H1 (cell line): ENCODE measurements around the gene ZDHHC9. TPM values are rescaled to one million over a fixed set of nuclear protein-coding genes. Genes with fewer than 3 reads are reported as not detected.
"Not testable (repeated sequence)": the region's sequence is repeated elsewhere in the genome, so short reads cannot be mapped to it uniquely, and the experiment has no call there.

Experiments used
- CTCF ChIA-PET: fragments of 300-600 bp; sonication (Branson Sonifier 250); formaldehyde crosslinking; loops from one replicate; lab custom pipeline; 2021; ENCODE audit not compliant: partially characterized antibody; lab: Charles Lee
- POLR2A ChIA-PET: fragments of 300-600 bp; sonication (Branson Sonifier 250); formaldehyde crosslinking; loops from one replicate; lab custom pipeline; 2021; ENCODE audit warnings: inconsistent platforms; ENCODE audit not compliant: partially characterized antibody; lab: Charles Lee
- DNase-seq, 2 experiments: peaks; one replicate each; pipeline versions ENCODE4 v3.0.0 to v3.0.0-alpha.2; 2010 to 2022; ENCODE audit warnings: low spot score in 2 of 2, low read depth in 1 of 2, mixed read lengths in 1 of 2
- FAIRE-seq: peaks from 2 replicates; lab custom pipeline; 2011; peaks lifted over from hg19 to GRCh38; lab: Jason Lieb, UNC
- H2AFZ ChIP-seq: 2 replicates; pipeline ENCODE4 v1.8.1; 2012; ENCODE audit warnings: low read length, inconsistent platforms
- H2AK5ac ChIP-seq: 2 replicates; pipeline ENCODE4 v1.6.1; 2013; ENCODE audit warnings: low read depth, low read length
- H2BK120ac ChIP-seq: replicated peaks from 2 replicates; pipeline ENCODE3; 2013; ENCODE audit warnings: low read depth, low read length, inconsistent platforms
- H2BK12ac ChIP-seq: 2 replicates; pipeline ENCODE4 v1.6.1; 2013; ENCODE audit warnings: low read depth, low read length
- H2BK15ac ChIP-seq: 2 replicates; pipeline ENCODE4 v1.6.1; 2013; ENCODE audit warnings: low read length
- H2BK20ac ChIP-seq: 2 replicates; pipeline ENCODE4 v1.6.1; 2013; ENCODE audit warnings: low read length
- H2BK5ac ChIP-seq: 2 replicates; pipeline ENCODE4 v1.6.1; 2013; ENCODE audit warnings: low read depth, low read length
- H3K14ac ChIP-seq: 2 replicates; pipeline ENCODE4 v1.6.1; 2013; ENCODE audit warnings: inconsistent platforms; ENCODE audit not compliant: insufficient read length
- H3K18ac ChIP-seq: 2 replicates; pipeline ENCODE4 v1.6.1; 2013; ENCODE audit warnings: low read length; ENCODE audit errors: extremely low read depth
- H3K23ac ChIP-seq: 2 replicates; pipeline ENCODE4 v1.6.1; 2013; ENCODE audit warnings: inconsistent platforms; ENCODE audit not compliant: insufficient read length
- H3K23me2 ChIP-seq: 2 replicates; pipeline ENCODE4 v1.6.1; 2013; ENCODE audit warnings: low read depth, low read length
- H3K27ac ChIP-seq: 2 replicates; pipeline ENCODE4 v1.6.1; 2011; ENCODE audit warnings: low read depth, low read length, inconsistent platforms
- H3K27me3 ChIP-seq, 4 experiments: replicated peaks in 1 of 4; 1 replicate in 1 of 4; 2 replicates in 3 of 4; pipeline versions ENCODE4 v1.6.1 to v1.8.1; 2011 to 2013; ENCODE audit warnings: low read length in 3 of 4, mild to moderate bottlenecking in 3 of 4, inconsistent platforms in 2 of 4, mixed read lengths in 2 of 4, moderate library complexity in 1 of 4; ENCODE audit not compliant: control insufficient read depth in 3 of 4, insufficient read depth in 3 of 4; ENCODE audit errors: extremely low read depth in 1 of 4
- H3K36me3 ChIP-seq, 4 experiments: 2 replicates each; pipeline versions ENCODE4 v1.6.1 to v1.8.1; 2011 to 2013; ENCODE audit warnings: mild to moderate bottlenecking in 4 of 4, low read length in 3 of 4, moderate library complexity in 2 of 4, control low read depth in 1 of 4, inconsistent platforms in 1 of 4; ENCODE audit not compliant: insufficient read depth in 4 of 4, control insufficient read depth in 2 of 4
- H3K4ac ChIP-seq: replicated peaks from 2 replicates; pipeline ENCODE3; 2013; ENCODE audit warnings: low read length, low read depth, mixed read lengths, inconsistent platforms; ENCODE audit not compliant: insufficient read length
- H3K4me1 ChIP-seq, 4 experiments: replicated peaks in 1 of 4; 1 replicate in 1 of 4; 2 replicates in 3 of 4; pipeline versions ENCODE4 v1.6.1 to v1.8.1; 2011 to 2013; ENCODE audit warnings: low read length in 3 of 4, inconsistent platforms in 2 of 4, mixed read lengths in 1 of 4; ENCODE audit not compliant: insufficient read depth in 4 of 4, control insufficient read depth in 3 of 4
- H3K4me2 ChIP-seq, 2 experiments: 2 replicates each; pipeline versions ENCODE4 v1.6.1 to v1.8.1; 2011 to 2013; ENCODE audit warnings: low read depth in 2 of 2, low read length in 2 of 2, control low read depth in 1 of 2, inconsistent platforms in 1 of 2, mild to moderate bottlenecking in 1 of 2; ENCODE audit not compliant: insufficient read depth in 1 of 2
- H3K4me3 ChIP-seq, 4 experiments: fragments of 200-600, 300-600 bp in 1 of 4; sonication (generic), shearing (Covaris generic), sonication (Bioruptor Twin) in 1 of 4; 2 replicates each; pipeline versions ENCODE4 v1.5.1 to v1.8.1; 2011 to 2016; ENCODE audit warnings: low read length in 4 of 4, low read depth in 3 of 4, control low read depth in 2 of 4, inconsistent platforms in 2 of 4, mild to moderate bottlenecking in 2 of 4, mixed read lengths in 1 of 4, moderate library complexity in 1 of 4; ENCODE audit not compliant: insufficient read depth in 2 of 4; ENCODE audit errors: extremely low read depth in 1 of 4
- H3K56ac ChIP-seq: replicated peaks from 2 replicates; pipeline ENCODE3; 2013; ENCODE audit warnings: low read depth, mild to moderate bottlenecking, mixed read lengths, low read length, inconsistent platforms; ENCODE audit not compliant: insufficient read length
- H3K79me1 ChIP-seq: 2 replicates; pipeline ENCODE4 v1.6.1; 2013; ENCODE audit warnings: low read depth, low read length, control low read depth
- H3K79me2 ChIP-seq, 2 experiments: 2 replicates each; pipeline versions ENCODE4 v1.6.1 to v1.8.1; 2012 to 2013; ENCODE audit warnings: low read length in 2 of 2, mild to moderate bottlenecking in 2 of 2, inconsistent platforms in 1 of 2; ENCODE audit not compliant: insufficient read depth in 2 of 2, control insufficient read depth in 1 of 2
- H3K9ac ChIP-seq, 4 experiments: replicated peaks in 1 of 4; 1 replicate in 1 of 4; 2 replicates in 3 of 4; pipeline versions ENCODE4 v1.6.1 to v1.8.1; 2011 to 2013; ENCODE audit warnings: low read depth in 3 of 4, low read length in 3 of 4, control low read depth in 2 of 4, mild to moderate bottlenecking in 2 of 4, moderate library complexity in 2 of 4, inconsistent platforms in 1 of 4; ENCODE audit errors: extremely low read depth in 1 of 4
- H3K9me3 ChIP-seq, 2 experiments: 2 replicates each; pipeline versions ENCODE4 v1.6.1 to v1.8.1; 2012 to 2013; ENCODE audit warnings: mild to moderate bottlenecking in 2 of 2, moderate library complexity in 2 of 2, control low read depth in 1 of 2, inconsistent platforms in 1 of 2, low read depth in 1 of 2, low read length in 1 of 2, mixed read lengths in 1 of 2; ENCODE audit not compliant: insufficient read depth in 2 of 2
- H4K20me1 ChIP-seq, 2 experiments: replicated peaks in 1 of 2; 2 replicates each; pipeline versions ENCODE3 to v1.8.1; 2011 to 2013; ENCODE audit warnings: inconsistent platforms in 2 of 2, low read length in 2 of 2, mild to moderate bottlenecking in 1 of 2; ENCODE audit not compliant: insufficient read depth in 2 of 2, control insufficient read depth in 1 of 2
- H4K5ac ChIP-seq: 2 replicates; pipeline ENCODE4 v1.6.1; 2013; ENCODE audit warnings: low read length, low read depth, mixed read lengths, inconsistent platforms; ENCODE audit not compliant: insufficient read length
- H4K8ac ChIP-seq: 2 replicates; pipeline ENCODE4 v1.8.0; 2013; ENCODE audit warnings: mild to moderate bottlenecking, moderate library complexity, low read length, inconsistent platforms; ENCODE audit not compliant: insufficient read depth; ENCODE audit errors: extremely low read depth
- H4K91ac ChIP-seq: replicated peaks from 2 replicates; pipeline ENCODE3; 2013; ENCODE audit warnings: low read length, mixed read lengths, inconsistent platforms; ENCODE audit not compliant: insufficient read length
- WGBS, 2 experiments: shearing (Covaris generic) in 1 of 2; methylation state at CpG; one replicate each; pipeline versions ENCODE4 v1.1.6 to v1.1.7; 2013 to 2015; ENCODE audit warnings: low lambda C conversion rate in 2 of 2, mixed read lengths in 2 of 2, inconsistent platforms in 1 of 2, low coverage in 1 of 2, missing lambda C conversion rate in 1 of 2; ENCODE audit not compliant: insufficient replicate concordance in 2 of 2, insufficient coverage in 1 of 2, insufficient read length in 1 of 2; ENCODE audit errors: extremely low coverage in 1 of 2, missing lambda C conversion rate in 1 of 2; 5-methylcytosine and 5-hydroxymethylcytosine counted together
- polyA plus RNA-seq, 7 experiments: library from polyadenylated mRNA; depleted of rRNA in 3 of 7; stranded (reverse) in 5 of 7; unstranded in 2 of 7; fragments of >200 nt in 5 of 7; fragments of 200-250 nt in 2 of 7; gene quantifications; 1 replicate in 5 of 7; 2 replicates in 1 of 7; 4 replicates in 1 of 7; pipeline versions ENCODE4 v1.2.1 to v1.2.3, GENCODE V29; 2011 to 2013; ENCODE audit warnings: missing spikeins in 2 of 7, mixed read lengths in 2 of 7
- total RNA-seq: library from RNA; stranded (reverse); fragmentation: NEBNext Ultra II Directional; extraction: Animal tissue kit (Norgen Biotek cat#: 25700); gene quantifications from 2 replicates; pipeline ENCODE4 v1.2.1, GENCODE V29; 2021

ZDHHC9 gene
- total and polyA plus RNA-seq, 2 of the 8 experiments (the other 6 are each of a cell fraction or from before 2014, with no cell fraction given), result 18.1 to 28.3 TPM

GRCh38 chrX:129866321-129866720 is 22.6 kb upstream of the ZDHHC9 start:
- CTCF ChIA-PET, H4K20me1 ChIP-seq, H2BK120ac ChIP-seq, H2BK15ac ChIP-seq, H2AK5ac ChIP-seq, H4K91ac ChIP-seq, H3K23me2 ChIP-seq, H3K56ac ChIP-seq, H3K4me3 ChIP-seq, H3K9me3 ChIP-seq, DNase-seq, H3K27ac ChIP-seq, H3K79me2 ChIP-seq, H3K4ac ChIP-seq, POLR2A ChIA-PET, H3K27me3 ChIP-seq, H3K36me3 ChIP-seq, FAIRE-seq, H2BK20ac ChIP-seq, H2BK5ac ChIP-seq, H4K5ac ChIP-seq, H3K14ac ChIP-seq, H3K79me1 ChIP-seq, H3K4me1 ChIP-seq, H2AFZ ChIP-seq, H2BK12ac ChIP-seq, H3K9ac ChIP-seq, H4K8ac ChIP-seq, H3K4me2 ChIP-seq, H3K23ac ChIP-seq, H3K18ac ChIP-seq: not testable (repeated sequence)
- WGBS, 2 experiments, result 68% methylated on average over 2 of the region's 3 CpGs; no CpG with 5 or more reads in 1 of the 2 experiments

DNA sequence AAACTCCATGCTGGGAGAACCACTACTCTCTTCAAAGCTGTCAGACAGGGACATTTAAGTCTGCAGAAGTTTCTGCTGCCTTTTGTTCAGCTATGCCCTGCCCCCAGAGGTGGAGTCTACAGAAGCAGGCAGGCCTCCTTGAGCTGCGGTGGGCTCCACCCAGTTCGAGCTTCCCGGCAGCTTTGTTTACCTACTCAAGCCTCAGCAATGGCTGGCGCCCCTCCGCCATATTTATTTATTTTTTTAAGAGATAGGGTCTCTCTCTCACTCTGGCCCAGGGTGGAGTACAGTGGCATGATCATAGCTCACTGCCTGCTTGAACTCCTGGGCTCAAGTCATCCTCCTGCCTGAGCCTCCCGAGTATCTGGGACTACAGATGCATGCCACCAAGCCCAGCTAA is 15.4 kb upstream of the ZDHHC9 start:
- H3K79me2 ChIP-seq, H2BK5ac ChIP-seq, H4K91ac ChIP-seq, CTCF ChIA-PET, H2AFZ ChIP-seq, H2BK15ac ChIP-seq, H3K14ac ChIP-seq, H3K56ac ChIP-seq, H4K5ac ChIP-seq, H3K79me1 ChIP-seq, H3K4me1 ChIP-seq, H3K18ac ChIP-seq, H3K36me3 ChIP-seq, H2BK20ac ChIP-seq, H3K9me3 ChIP-seq, FAIRE-seq, H3K4me2 ChIP-seq, H4K8ac ChIP-seq, H3K4ac ChIP-seq, H3K9ac ChIP-seq, H3K27ac ChIP-seq, H3K27me3 ChIP-seq, DNase-seq, H3K23ac ChIP-seq, H2BK12ac ChIP-seq, H2BK120ac ChIP-seq, H4K20me1 ChIP-seq, H3K4me3 ChIP-seq, H2AK5ac ChIP-seq, H3K23me2 ChIP-seq: not testable (repeated sequence)
- 94% methylated on average over 6 of the region's 6 CpGs; no CpG with 5 or more reads in 1 of the 2 experiments for WGBS, 2 experiments
- POLR2A ChIA-PET, result interaction anchor here (1.7 kb wide), 1 partner anchor 47 kb away, joined by 3 read pairs; the partner anchor contains the start of gene UTP14A
